Thyroid gland (tissue), 4 donors: Measurements from ENCODE around the gene TFAP2E.

Source experiments
- POLR2A ChIP-seq, 2 donors: fragments of 450-650 bp; IDR thresholded peaks; one replicate each; pipeline ENCODE4 v1.6.1; 2017; ENCODE audit warnings: antibody characterized with exemption in 2 of 2, mild to moderate bottlenecking in 2 of 2, moderate library complexity in 1 of 2
- TF ChIP-seq, protein P1 (sequence below), 6 experiments: fragments of 200-600 bp in 3 of 6; fragments of 450-650 bp in 3 of 6; sonication (generic) in 3 of 6; IDR thresholded peaks; one replicate each; pipeline ENCODE4 v1.5.1; 2016 to 2019; ENCODE audit warnings: antibody characterized with exemption in 6 of 6, mild to moderate bottlenecking in 2 of 6, inconsistent platforms in 1 of 6, moderate library complexity in 1 of 6

DNA sequence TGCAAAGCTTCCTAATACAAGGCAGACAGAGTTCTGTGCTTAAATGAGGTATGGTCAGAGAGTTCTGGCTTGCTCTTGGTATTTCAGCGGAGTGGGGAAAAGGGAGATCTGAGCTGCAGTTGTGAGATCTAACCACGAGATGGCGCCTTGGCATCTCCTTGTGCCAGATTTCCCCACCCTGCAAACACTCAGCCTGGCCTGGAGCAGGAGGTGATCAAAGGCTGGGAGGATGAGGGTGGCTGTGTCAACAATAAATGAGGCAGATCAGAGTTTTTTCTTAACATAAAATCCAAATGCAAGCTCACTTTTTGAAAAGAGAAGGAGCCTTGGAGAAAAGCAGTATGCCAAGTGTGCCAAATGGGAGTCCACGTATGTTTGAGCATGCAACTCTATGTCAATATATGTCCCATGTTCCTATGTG lies 4.1 kb upstream of the TFAP2E start:
- TF ChIP-seq, protein P1, sequence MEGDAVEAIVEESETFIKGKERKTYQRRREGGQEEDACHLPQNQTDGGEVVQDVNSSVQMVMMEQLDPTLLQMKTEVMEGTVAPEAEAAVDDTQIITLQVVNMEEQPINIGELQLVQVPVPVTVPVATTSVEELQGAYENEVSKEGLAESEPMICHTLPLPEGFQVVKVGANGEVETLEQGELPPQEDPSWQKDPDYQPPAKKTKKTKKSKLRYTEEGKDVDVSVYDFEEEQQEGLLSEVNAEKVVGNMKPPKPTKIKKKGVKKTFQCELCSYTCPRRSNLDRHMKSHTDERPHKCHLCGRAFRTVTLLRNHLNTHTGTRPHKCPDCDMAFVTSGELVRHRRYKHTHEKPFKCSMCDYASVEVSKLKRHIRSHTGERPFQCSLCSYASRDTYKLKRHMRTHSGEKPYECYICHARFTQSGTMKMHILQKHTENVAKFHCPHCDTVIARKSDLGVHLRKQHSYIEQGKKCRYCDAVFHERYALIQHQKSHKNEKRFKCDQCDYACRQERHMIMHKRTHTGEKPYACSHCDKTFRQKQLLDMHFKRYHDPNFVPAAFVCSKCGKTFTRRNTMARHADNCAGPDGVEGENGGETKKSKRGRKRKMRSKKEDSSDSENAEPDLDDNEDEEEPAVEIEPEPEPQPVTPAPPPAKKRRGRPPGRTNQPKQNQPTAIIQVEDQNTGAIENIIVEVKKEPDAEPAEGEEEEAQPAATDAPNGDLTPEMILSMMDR (IDR thresholded peaks at IDR 0.05), result peak; percentile 70 to 92 (median 83)
- TF ChIP-seq POLR2A (IDR thresholded peaks at IDR 0.05), result no peak
